ENCODE data around the gene CHRDL1.

DNA sequence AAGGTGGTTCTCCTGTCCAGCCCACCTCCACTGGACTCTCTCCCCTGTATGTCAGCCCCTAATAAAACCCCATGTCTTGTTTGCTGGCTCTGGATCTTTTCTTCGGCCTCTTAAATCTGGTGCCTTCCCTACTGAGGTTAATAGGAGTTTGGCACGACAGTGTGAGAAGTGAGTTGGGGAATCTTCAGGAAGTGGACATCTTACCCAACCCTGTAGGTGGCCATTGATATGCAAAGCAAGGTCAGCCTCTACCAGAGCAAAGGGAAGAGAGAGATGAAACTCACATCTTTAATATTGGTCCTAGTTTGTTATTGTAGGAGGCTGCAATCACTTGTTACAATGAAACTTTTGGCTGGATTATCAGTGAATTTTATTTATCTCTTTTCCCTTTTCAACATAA lies 111.7 kb downstream of the CHRDL1 start:
- TF ChIP-seq, protein P1, sequence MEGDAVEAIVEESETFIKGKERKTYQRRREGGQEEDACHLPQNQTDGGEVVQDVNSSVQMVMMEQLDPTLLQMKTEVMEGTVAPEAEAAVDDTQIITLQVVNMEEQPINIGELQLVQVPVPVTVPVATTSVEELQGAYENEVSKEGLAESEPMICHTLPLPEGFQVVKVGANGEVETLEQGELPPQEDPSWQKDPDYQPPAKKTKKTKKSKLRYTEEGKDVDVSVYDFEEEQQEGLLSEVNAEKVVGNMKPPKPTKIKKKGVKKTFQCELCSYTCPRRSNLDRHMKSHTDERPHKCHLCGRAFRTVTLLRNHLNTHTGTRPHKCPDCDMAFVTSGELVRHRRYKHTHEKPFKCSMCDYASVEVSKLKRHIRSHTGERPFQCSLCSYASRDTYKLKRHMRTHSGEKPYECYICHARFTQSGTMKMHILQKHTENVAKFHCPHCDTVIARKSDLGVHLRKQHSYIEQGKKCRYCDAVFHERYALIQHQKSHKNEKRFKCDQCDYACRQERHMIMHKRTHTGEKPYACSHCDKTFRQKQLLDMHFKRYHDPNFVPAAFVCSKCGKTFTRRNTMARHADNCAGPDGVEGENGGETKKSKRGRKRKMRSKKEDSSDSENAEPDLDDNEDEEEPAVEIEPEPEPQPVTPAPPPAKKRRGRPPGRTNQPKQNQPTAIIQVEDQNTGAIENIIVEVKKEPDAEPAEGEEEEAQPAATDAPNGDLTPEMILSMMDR (IDR thresholded peaks at IDR 0.05) = no peak
- no peak for TF ChIP-seq POLR2A (IDR thresholded peaks at IDR 0.05)

All from uterus (tissue), 2 donors.